Ecto neural progenitor cell (in vitro differentiated cells): ENCODE results near the gene ACSL6.
"Not testable (repeated sequence)": the region's sequence is repeated elsewhere in the genome, so short reads cannot be mapped to it uniquely, and the experiment has no call there.

Source experiments
- DNase-seq: peaks from one replicate; pipeline ENCODE4 v3.0.0-alpha.2; 2018; ENCODE audit warnings: low spot score

Gene ACSL6

GRCh38 chr5:131942016-131942415 lies 69.4 kb downstream of the ACSL6 start:
- DNase-seq, result no peak

GRCh38 chr5:131939690-131940345 lies 71.6 kb downstream of the ACSL6 start:
- no peak for DNase-seq

- no peak for DNase-seq
These were observed 79.2 kb downstream of the ACSL6 start for GRCh38 chr5:131932235-131932634.

GRCh38 chr5:131928957-131929356 lies 82.5 kb downstream of the ACSL6 start:
- no peak for DNase-seq

- DNase-seq, result no peak
These were observed 85.3 kb downstream of the ACSL6 start for GRCh38 chr5:131926168-131926567.

- DNase-seq, result no peak
These were observed 95.0 kb downstream of the ACSL6 start for GRCh38 chr5:131916481-131916880.

- DNase-seq, result no peak
These were observed 97.0 kb downstream of the ACSL6 start for GRCh38 chr5:131914472-131914871.

GRCh38 chr5:131913603-131914002 lies 97.9 kb downstream of the ACSL6 start:
- no peak for DNase-seq

GRCh38 chr5:131906668-131907067 lies 104.8 kb downstream of the ACSL6 start:
- no peak for DNase-seq

GRCh38 chr5:131902266-131902665 lies 109.2 kb downstream of the ACSL6 start:
- DNase-seq, result not testable (repeated sequence)
